NCI-H2171 treated with DMSO at 0.1 percent for 48 hours (cell line): Measurements from ENCODE around the gene CEP135.

ENCODE experiments used
- DNase-seq: peaks from one replicate; lab custom pipeline; 2025; lab: John Stamatoyannopoulos, UW

Gene CEP135

DNA sequence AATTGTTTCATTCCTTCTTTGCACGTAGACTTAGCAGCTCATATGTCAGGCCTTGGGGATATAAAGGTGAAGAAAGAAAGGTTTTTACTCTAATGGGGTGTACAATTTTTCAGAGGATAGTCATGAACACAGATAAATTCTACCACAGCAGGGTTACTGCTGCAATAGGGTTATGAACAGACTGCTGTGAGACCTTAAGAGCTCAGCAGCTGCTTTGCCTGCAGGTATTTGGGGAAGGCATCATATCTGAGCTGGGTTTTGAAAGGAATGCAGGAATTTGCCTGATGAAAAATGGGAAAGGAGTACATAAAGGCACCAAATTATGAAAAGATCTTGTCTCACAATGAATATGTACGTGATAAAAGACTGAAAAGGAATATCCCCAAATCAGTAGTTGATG is 128.9 kb downstream of the CEP135 start:
- no peak for DNase-seq

DNA sequence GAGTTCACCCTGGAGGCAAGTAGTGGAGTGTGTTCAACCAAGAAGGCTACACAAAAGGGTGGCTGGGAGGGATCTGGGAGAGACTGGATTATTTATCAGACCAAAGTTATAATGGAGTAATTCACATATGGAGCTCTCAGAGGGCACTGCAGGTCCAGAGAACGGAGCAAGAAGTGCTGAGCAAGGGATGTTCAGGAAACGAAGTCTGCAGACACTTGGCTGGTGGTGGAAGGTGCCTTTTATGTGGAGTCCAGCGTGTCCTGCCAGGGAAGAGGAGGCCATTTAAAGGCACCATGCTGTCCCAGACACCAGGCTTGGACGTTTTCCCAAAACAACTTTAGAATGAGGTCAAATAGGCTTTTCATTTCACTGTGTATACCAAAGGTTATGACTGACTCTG is 130.1 kb downstream of the CEP135 start:
- DNase-seq: no peak

DNA sequence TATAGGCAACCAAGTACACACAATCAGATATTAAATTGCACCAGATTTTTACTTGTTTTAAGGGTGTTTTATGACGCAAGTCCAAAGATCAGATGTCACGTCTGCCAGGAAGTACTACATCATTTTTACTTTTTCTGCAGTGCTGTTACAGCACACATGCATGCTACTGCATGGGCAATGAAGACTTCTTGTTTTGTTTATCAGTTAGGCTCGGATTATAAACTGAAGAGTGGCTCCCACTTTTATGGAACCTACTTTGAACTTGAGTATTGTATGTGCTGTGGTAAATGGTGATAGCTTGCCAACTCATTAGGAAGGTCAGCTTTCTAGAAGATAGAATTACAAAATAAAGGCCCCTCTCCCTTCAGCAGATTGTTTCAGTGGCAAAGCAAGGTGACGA is 131.6 kb downstream of the CEP135 start:
- DNase-seq: no peak

DNA sequence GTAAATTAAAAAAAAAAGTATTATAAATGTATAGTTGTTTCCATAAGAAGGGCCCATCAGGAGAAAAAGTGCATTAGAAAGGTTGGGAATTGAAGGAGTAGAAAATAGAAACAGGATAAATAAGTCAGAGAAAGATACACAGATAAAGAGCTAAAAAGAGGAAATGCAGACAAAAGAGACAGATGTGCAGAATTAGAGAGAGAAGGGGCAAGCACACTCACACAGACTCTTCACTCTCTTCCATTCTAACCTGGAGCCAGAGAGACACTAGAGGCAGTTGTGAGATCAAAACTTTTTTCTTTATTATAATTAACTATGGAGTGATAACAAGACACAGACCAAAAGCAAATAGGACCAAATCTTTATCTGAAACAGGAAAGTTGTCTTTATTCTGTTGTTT is 134.1 kb downstream of the CEP135 start:
- no peak for DNase-seq
